Measurements from ENCODE around the gene PLEKHG4B. TPM values are rescaled to one million over a fixed set of nuclear protein-coding genes. Genes with fewer than 3 reads are reported as not detected.
A peak's percentile ranks its signal among the peaks of the same experiment; 100 is the strongest.

PLEKHG4B gene
- total RNA-seq, 1 donor from 2014 or later, result 22.0 TPM

GRCh38 chr5:82097-82496, 9.9 kb upstream of the PLEKHG4B start:
- no peaks in the 10 kb centered on the region for H3K9me3 Mint-ChIP-seq
- H3K27me3 Mint-ChIP-seq (ENCODE audit: low read depth), result peaks cover 35% of the 10 kb centered on the region
- TF ChIP-seq CTCF (conservative IDR thresholded peaks at IDR 0.05), result no peak
- no peak for DNase-seq (ENCODE audit: low read depth, low spot score)
- peaks cover 42% of the 10 kb centered on the region for H3K4me1 Mint-ChIP-seq
- peak overlapping the region; percentile 62 for H3K27ac Mint-ChIP-seq (ENCODE audit: unreplicated experiment)
- no peaks in the 10 kb centered on the region for H3K36me3 Mint-ChIP-seq (ENCODE audit: low read depth)
- peak overlapping the region; percentile 50 for H3K4me3 Mint-ChIP-seq

- H3K4me3 Mint-ChIP-seq, result no peak overlapping the region
- no peak for DNase-seq (ENCODE audit: low read depth, low spot score)
- no peaks in the 10 kb centered on the region for H3K36me3 Mint-ChIP-seq (ENCODE audit: low read depth)
- H3K9me3 Mint-ChIP-seq, result no peaks in the 10 kb centered on the region
- TF ChIP-seq CTCF (conservative IDR thresholded peaks at IDR 0.05), result no peak
- peak overlapping the region; percentile 44 for H3K27ac Mint-ChIP-seq (ENCODE audit: unreplicated experiment)
- H3K27me3 Mint-ChIP-seq (ENCODE audit: low read depth), result peaks cover 40% of the 10 kb centered on the region
- peaks cover 37% of the 10 kb centered on the region for H3K4me1 Mint-ChIP-seq
Measured at GRCh38 chr5:82570-82969, 9.4 kb upstream of the PLEKHG4B start.

- Mint-ChIP-seq H3K9me3 (no peaks in the 10 kb centered on the region), H3K36me3 (ENCODE audit: low read depth) (no peaks in the 10 kb centered on the region), H3K27ac (ENCODE audit: unreplicated experiment) (no peak overlapping the region), H3K4me3 (no peak overlapping the region), H3K27me3 (ENCODE audit: low read depth) (peaks cover 44% of the 10 kb centered on the region), H3K4me1 (peaks cover 33% of the 10 kb centered on the region)
- no peak for DNase-seq (ENCODE audit: low read depth, low spot score)
- no peak for TF ChIP-seq CTCF (conservative IDR thresholded peaks at IDR 0.05)
Measured at GRCh38 chr5:83029-83428, 8.9 kb upstream of the PLEKHG4B start.

GRCh38 chr5:85334-85995, 6.5 kb upstream of the PLEKHG4B start:
- Mint-ChIP-seq H3K9me3 (no peaks in the 10 kb centered on the region), H3K27ac (ENCODE audit: unreplicated experiment) (no peak overlapping the region), H3K36me3 (ENCODE audit: low read depth) (no peaks in the 10 kb centered on the region), H3K4me1 (peaks cover 22% of the 10 kb centered on the region), H3K27me3 (ENCODE audit: low read depth) (peaks cover 61% of the 10 kb centered on the region), H3K4me3 (no peak overlapping the region)
- no peak for DNase-seq (ENCODE audit: low read depth, low spot score)
- no peak for TF ChIP-seq CTCF (conservative IDR thresholded peaks at IDR 0.05)

- DNase-seq (ENCODE audit: low read depth, low spot score), result no peak
- H3K27ac Mint-ChIP-seq (ENCODE audit: unreplicated experiment), result no peak overlapping the region
- peaks cover 19% of the 10 kb centered on the region for H3K4me1 Mint-ChIP-seq
- TF ChIP-seq CTCF (conservative IDR thresholded peaks at IDR 0.05), result no peak
- H3K4me3 Mint-ChIP-seq, result peak overlapping the region; percentile 47
- no peaks in the 10 kb centered on the region for H3K9me3 Mint-ChIP-seq
- H3K36me3 Mint-ChIP-seq (ENCODE audit: low read depth), result no peaks in the 10 kb centered on the region
- H3K27me3 Mint-ChIP-seq (ENCODE audit: low read depth), result peaks cover 56% of the 10 kb centered on the region
Measured at GRCh38 chr5:89337-90286, 2.4 kb upstream of the PLEKHG4B start.

Measured in neural crest cell (in vitro differentiated cells).